SK-N-SH treated with all-trans-retinoic acid at 6 μM for 48 hours (cell line): ENCODE results near the gene CACNA1D.

ENCODE experiments used
- ARNTL ChIP-seq: fragments of 450-650 bp; formaldehyde crosslinking; IDR thresholded peaks from 2 replicates; pipeline ENCODE4 v1.5.0; 2020; ENCODE audit warnings: low read depth, mild to moderate bottlenecking, moderate library complexity, borderline replicate concordance
- BACH2 ChIP-seq: fragments of 250-450 bp; sonication (Bioruptor Pico); IDR thresholded peaks from 2 replicates; pipeline ENCODE4 v1.9.0; 2021; ENCODE audit warnings: mild to moderate bottlenecking, borderline replicate concordance
- CREB5 ChIP-seq: fragments of 250-450 bp; sonication (Bioruptor Pico); IDR thresholded peaks from 2 replicates; pipeline ENCODE4 v1.5.1; 2020; ENCODE audit warnings: low read depth, mild to moderate bottlenecking, moderate library complexity
- CSDC2 ChIP-seq: fragments of 250-450 bp; sonication (Bioruptor Pico); IDR thresholded peaks from 2 replicates; pipeline ENCODE4 v1.5.0; 2020; ENCODE audit warnings: mild to moderate bottlenecking, moderate library complexity
- PATZ1 ChIP-seq: fragments of 250-450 bp; sonication (Bioruptor Pico); IDR thresholded peaks from 2 replicates; pipeline ENCODE4 v1.8.0; 2020; ENCODE audit warnings: mild to moderate bottlenecking, moderate library complexity, borderline replicate concordance
- RARB ChIP-seq: fragments of 250-450 bp; sonication (Bioruptor Pico); IDR thresholded peaks from 2 replicates; pipeline ENCODE4 v1.8.0; 2021; ENCODE audit warnings: mild to moderate bottlenecking, moderate library complexity
- TOX ChIP-seq: fragments of 250-450 bp; sonication (Bioruptor Pico); IDR thresholded peaks from 2 replicates; pipeline ENCODE4 v1.8.0; 2021; ENCODE audit warnings: mild to moderate bottlenecking, moderate library complexity, borderline replicate concordance
- ZC3H10 ChIP-seq: fragments of 250-450 bp; sonication (Bioruptor Pico); IDR thresholded peaks from 2 replicates; pipeline ENCODE4 v1.5.1; 2021; ENCODE audit warnings: mild to moderate bottlenecking, moderate library complexity
- ZFP3 ChIP-seq: fragments of 250-450 bp; sonication (Bioruptor Pico); IDR thresholded peaks from 2 replicates; pipeline ENCODE4 v1.5.0; 2020; ENCODE audit warnings: mild to moderate bottlenecking, moderate library complexity
- ZFP30 ChIP-seq: fragments of 450-650 bp; formaldehyde crosslinking; IDR thresholded peaks from 2 replicates; pipeline ENCODE4 v1.5.0; 2022; ENCODE audit warnings: mild to moderate bottlenecking, moderate library complexity
- ZNF565 ChIP-seq: fragments of 450-650 bp; formaldehyde crosslinking; conservative IDR thresholded peaks from 2 replicates; pipeline ENCODE4 v1.5.0; 2020; ENCODE audit warnings: low read depth, mild to moderate bottlenecking, moderate library complexity

GRCh38 chr3:53674582-53674981 is 180.2 kb downstream of the CACNA1D start:
- TF ChIP-seq ZFP3 (CRISPR knock-in tag) (no peak), CREB5 (CRISPR knock-in tag) (no peak), ZC3H10 (CRISPR knock-in tag) (no peak), ARNTL (CRISPR knock-in tag) (no peak), TOX (CRISPR knock-in tag) (no peak), ZNF565 (CRISPR knock-in tag) (no peak), BACH2 (CRISPR knock-in tag) (no peak), RARB (CRISPR knock-in tag) (no peak), PATZ1 (CRISPR knock-in tag) (no peak), CSDC2 (CRISPR knock-in tag) (no peak), ZFP30 (no peak)
